ENCODE data around the gene RND2.
A peak's percentile ranks its signal among the peaks of the same experiment; 100 is the strongest.

The RND2 gene

GRCh38 chr17:43016216-43016615 is 8.8 kb upstream of the RND2 start:
- no peak overlapping the region for H3K4me3 ChIP-seq (ENCODE audit: control insufficient read depth, low read depth, low read length)
- no peak for TF ChIP-seq CTCF (IDR thresholded peaks at IDR 0.05; ENCODE audit: control insufficient read depth, insufficient read depth, low read depth, low read length, missing control alignments)

GRCh38 chr17:43018008-43018853 is 6.8 kb upstream of the RND2 start:
- TF ChIP-seq CTCF (IDR thresholded peaks at IDR 0.05; ENCODE audit: control insufficient read depth, insufficient read depth, low read depth, low read length, missing control alignments), result no peak
- no peak for DNase-seq (ENCODE audit: low read depth)
- H3K4me3 ChIP-seq (ENCODE audit: control insufficient read depth, low read depth, low read length), result no peak overlapping the region

More at GRCh38 chr17:43016216-43016615, 8.8 kb upstream of the RND2 start:
- no peak for DNase-seq (ENCODE audit: low read depth)

GRCh38 chr17:43018932-43019331 is 6.1 kb upstream of the RND2 start:
- no peak for TF ChIP-seq CTCF (IDR thresholded peaks at IDR 0.05; ENCODE audit: control insufficient read depth, insufficient read depth, low read depth, low read length, missing control alignments)
- H3K4me3 ChIP-seq (ENCODE audit: control insufficient read depth, low read depth, low read length), result no peak overlapping the region
- DNase-seq (ENCODE audit: low read depth), result no peak

GRCh38 chr17:43019418-43019817 is 5.6 kb upstream of the RND2 start:
- DNase-seq (ENCODE audit: low read depth), result no peak
- TF ChIP-seq CTCF (IDR thresholded peaks at IDR 0.05; ENCODE audit: control insufficient read depth, insufficient read depth, low read depth, low read length, missing control alignments), result no peak
- no peak overlapping the region for H3K4me3 ChIP-seq (ENCODE audit: control insufficient read depth, low read depth, low read length)

GRCh38 chr17:43020030-43020621 is 4.9 kb upstream of the RND2 start:
- DNase-seq (ENCODE audit: low read depth), result no peak
- no peak for TF ChIP-seq CTCF (IDR thresholded peaks at IDR 0.05; ENCODE audit: control insufficient read depth, insufficient read depth, low read depth, low read length, missing control alignments)
- no peak overlapping the region for H3K4me3 ChIP-seq (ENCODE audit: control insufficient read depth, low read depth, low read length)

GRCh38 chr17:43020789-43021740 is 4.0 kb upstream of the RND2 start:
- peak overlapping the region; percentile 93 for H3K4me3 ChIP-seq (ENCODE audit: control insufficient read depth, low read depth, low read length)
- TF ChIP-seq CTCF (IDR thresholded peaks at IDR 0.05; ENCODE audit: control insufficient read depth, insufficient read depth, low read depth, low read length, missing control alignments), result no peak
- DNase-seq (ENCODE audit: low read depth), result no peak

Measured in AG09309 (cell line).